ENCODE results near the gene CDK18.

Gene CDK18

GRCh38 chr1:205523891-205524793, 19.7 kb downstream of the CDK18 start:
- peak; percentile 46 for DNase-seq (ENCODE audit: low read depth)

GRCh38 chr1:205524794-205525101, 20.3 kb downstream of the CDK18 start:
- no peak for DNase-seq (ENCODE audit: low read depth)

- DNase-seq (ENCODE audit: low read depth), result no peak
Observed at GRCh38 chr1:205525495-205526285, 21.2 kb downstream of the CDK18 start.

- DNase-seq (ENCODE audit: low read depth), result no peak
Observed at GRCh38 chr1:205526431-205526830, 22.0 kb downstream of the CDK18 start.

GRCh38 chr1:205527931-205528330, 23.5 kb downstream of the CDK18 start:
- no peak for DNase-seq (ENCODE audit: low read depth)

GRCh38 chr1:205528446-205528886, 24.0 kb downstream of the CDK18 start:
- no peak for DNase-seq (ENCODE audit: low read depth)

GRCh38 chr1:205528887-205529825, 24.7 kb downstream of the CDK18 start:
- DNase-seq (ENCODE audit: low read depth), result peak; percentile 66

- DNase-seq (ENCODE audit: low read depth), result no peak
Observed at GRCh38 chr1:205530116-205530515, 25.6 kb downstream of the CDK18 start.

GRCh38 chr1:205531191-205532025, 26.9 kb downstream of the CDK18 start:
- no peak for DNase-seq (ENCODE audit: low read depth)

GRCh38 chr1:205532026-205532898, 27.8 kb downstream of the CDK18 start:
- DNase-seq (ENCODE audit: low read depth), result no peak

GRCh38 chr1:205532996-205533735, 28.7 kb downstream of the CDK18 start:
- DNase-seq (ENCODE audit: low read depth), result no peak

GRCh38 chr1:205533748-205534443, 29.4 kb downstream of the CDK18 start:
- no peak for DNase-seq (ENCODE audit: low read depth)

GRCh38 chr1:205534444-205534985, 30.0 kb downstream of the CDK18 start:
- no peak for DNase-seq (ENCODE audit: low read depth)

- DNase-seq (ENCODE audit: low read depth), result no peak
Observed at GRCh38 chr1:205535096-205535495, 30.6 kb downstream of the CDK18 start.

GRCh38 chr1:205535866-205536758, 31.6 kb downstream of the CDK18 start:
- DNase-seq (ENCODE audit: low read depth), result no peak

GRCh38 chr1:205536759-205537361, 32.4 kb downstream of the CDK18 start:
- DNase-seq (ENCODE audit: low read depth), result no peak

All from stimulated activated CD8-positive, alpha-beta memory T cell treated with anti-CD3 and anti-CD28 coated beads, Interleukin-12 subunit alpha, Interleukin-12 subunit beta, amount 100 ng/mL, for 4 hours (primary cell).